Vagina (tissue), 2 donors: ENCODE data around the gene SNX9. TPM values are rescaled to one million over a fixed set of nuclear protein-coding genes. Genes with fewer than 3 reads are reported as not detected.

Experiments
- DNase-seq, 2 donors: peaks; one replicate each; pipeline ENCODE4 v3.0.0-alpha.2; 2017; ENCODE audit errors: extremely low spot score in 2 of 2
- H3K27ac ChIP-seq: fragments of 200-600 bp; sonication (generic); one replicate; pipeline ENCODE4 v1.5.1; 2019
- H3K27me3 ChIP-seq: fragments of 200-600 bp; sonication (generic); one replicate; pipeline ENCODE4 v1.5.1; 2019
- H3K36me3 ChIP-seq, 2 donors: fragments of 200-600 bp; sonication (generic); one replicate each; pipeline ENCODE4 v1.5.1; 2017 to 2019
- H3K4me1 ChIP-seq: fragments of 200-600 bp; sonication (generic); one replicate; pipeline ENCODE4 v1.5.1; 2019
- H3K4me3 ChIP-seq, 2 donors: fragments of 200-600 bp; sonication (generic); 1 replicate in 1 of 2; 2 replicates in 1 of 2; pipeline ENCODE4 v1.5.1; 2016 to 2019
- H3K9me3 ChIP-seq: fragments of 200-600 bp; sonication (generic); one replicate; pipeline ENCODE4 v1.5.1; 2019
- CTCF ChIP-seq, 3 experiments: fragments of 450-650 bp in 2 of 3; fragments of 200-600 bp in 1 of 3; sonication (generic) in 1 of 3; IDR thresholded peaks; one replicate each; pipeline ENCODE4 v1.5.1; 2017 to 2019; ENCODE audit warnings: antibody characterized with exemption in 3 of 3, mild to moderate bottlenecking in 2 of 3, moderate library complexity in 2 of 3
- POLR2A ChIP-seq, 2 donors: fragments of 450-650 bp; IDR thresholded peaks; one replicate each; pipeline ENCODE4 v1.6.1; 2017; ENCODE audit warnings: antibody characterized with exemption in 2 of 2, mild to moderate bottlenecking in 2 of 2, moderate library complexity in 2 of 2
- POLR2AphosphoS5 ChIP-seq, 2 donors: sonication (generic); formaldehyde crosslinking; IDR thresholded peaks; one replicate each; pipeline ENCODE4 v1.9.0; 2017; ENCODE audit warnings: antibody characterized with exemption in 2 of 2, mild to moderate bottlenecking in 2 of 2, low read depth in 1 of 2; ENCODE audit not compliant: insufficient read depth in 1 of 2
- intact Hi-C: fragments of 100-400 bp; cut with DNase I; formaldehyde crosslinking; loops from one replicate; pipeline ENCODE4 v1.15.1; 2023
- total RNA-seq: library from RNA; depleted of rRNA; stranded (reverse); fragments of >200 nt; gene quantifications from one replicate; pipeline ENCODE4 v1.2.3, GENCODE V29; 2016

SNX9 gene
- total RNA-seq, 1 donor from 2014 or later: 61.4 TPM

- H3K27me3 ChIP-seq: no peaks in the 10 kb centered on the region
- H3K27ac ChIP-seq: no peak overlapping the region
- intact Hi-C loops: no loop called here
- TF ChIP-seq POLR2AphosphoS5 (IDR thresholded peaks at IDR 0.05; ENCODE audit: insufficient read depth in 1 of 2, low read depth in 1 of 2): no peak
- TF ChIP-seq CTCF (IDR thresholded peaks at IDR 0.05): no peak
- no peak for TF ChIP-seq POLR2A (IDR thresholded peaks at IDR 0.05)
- no peaks in the 10 kb centered on the region for H3K4me1 ChIP-seq
- H3K36me3 ChIP-seq: peaks cover 0 to 15% of the 10 kb centered on the region in 2 donors
- DNase-seq: no peak
- H3K4me3 ChIP-seq: no peak overlapping the region
- no peaks in the 10 kb centered on the region for H3K9me3 ChIP-seq
Observed at GRCh38 chr6:157880534-157880933, 57.5 kb downstream of the SNX9 start.

- Histone ChIP-seq H3K27me3 (no peaks in the 10 kb centered on the region), H3K4me3 (no peak overlapping the region), H3K27ac (no peak overlapping the region), H3K9me3 (no peaks in the 10 kb centered on the region), H3K36me3 (peaks cover 0 to 7% of the 10 kb centered on the region in 2 donors), H3K4me1 (no peaks in the 10 kb centered on the region)
- DNase-seq: no peak
- no peak for TF ChIP-seq POLR2AphosphoS5 (IDR thresholded peaks at IDR 0.05; ENCODE audit: insufficient read depth in 1 of 2, low read depth in 1 of 2)
- TF ChIP-seq CTCF (IDR thresholded peaks at IDR 0.05): no peak
- TF ChIP-seq POLR2A (IDR thresholded peaks at IDR 0.05): no peak
- intact Hi-C loops: no loop called here
Observed at GRCh38 chr6:157881342-157881741, 58.3 kb downstream of the SNX9 start.

DNA sequence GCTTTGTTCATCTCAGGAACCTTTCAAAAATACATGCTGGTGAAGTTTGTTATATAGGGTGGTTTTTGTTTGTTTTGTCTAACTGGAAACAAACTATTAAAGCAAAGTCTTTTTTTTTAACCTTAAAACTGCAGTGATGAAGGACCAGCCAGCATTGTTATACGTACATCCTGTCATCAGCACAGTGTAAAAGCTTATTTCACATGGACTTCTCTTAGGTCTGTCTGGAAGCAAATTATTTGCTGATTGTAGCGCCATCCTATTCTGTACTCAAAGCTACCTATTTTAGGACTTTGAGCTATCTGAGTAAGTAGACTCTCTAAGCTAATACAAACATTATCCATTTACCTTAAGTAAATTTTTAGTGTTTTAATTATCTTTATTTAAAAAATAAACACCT is 61.7 kb downstream of the SNX9 start:
- Histone ChIP-seq H3K4me1 (no peaks in the 10 kb centered on the region), H3K36me3 (peaks cover 0 to 15% of the 10 kb centered on the region in 2 donors), H3K27ac (no peak overlapping the region), H3K9me3 (no peaks in the 10 kb centered on the region), H3K27me3 (no peaks in the 10 kb centered on the region), H3K4me3 (no peak overlapping the region)
- no peak for TF ChIP-seq POLR2A (IDR thresholded peaks at IDR 0.05)
- no peak for TF ChIP-seq POLR2AphosphoS5 (IDR thresholded peaks at IDR 0.05; ENCODE audit: insufficient read depth in 1 of 2, low read depth in 1 of 2)
- no peak for TF ChIP-seq CTCF (IDR thresholded peaks at IDR 0.05)
- intact Hi-C loops: loop anchor here (5.0 kb wide), 1 partner anchor 562 kb away; the partner anchor contains the start of gene TMEM242
- no peak for DNase-seq

DNA sequence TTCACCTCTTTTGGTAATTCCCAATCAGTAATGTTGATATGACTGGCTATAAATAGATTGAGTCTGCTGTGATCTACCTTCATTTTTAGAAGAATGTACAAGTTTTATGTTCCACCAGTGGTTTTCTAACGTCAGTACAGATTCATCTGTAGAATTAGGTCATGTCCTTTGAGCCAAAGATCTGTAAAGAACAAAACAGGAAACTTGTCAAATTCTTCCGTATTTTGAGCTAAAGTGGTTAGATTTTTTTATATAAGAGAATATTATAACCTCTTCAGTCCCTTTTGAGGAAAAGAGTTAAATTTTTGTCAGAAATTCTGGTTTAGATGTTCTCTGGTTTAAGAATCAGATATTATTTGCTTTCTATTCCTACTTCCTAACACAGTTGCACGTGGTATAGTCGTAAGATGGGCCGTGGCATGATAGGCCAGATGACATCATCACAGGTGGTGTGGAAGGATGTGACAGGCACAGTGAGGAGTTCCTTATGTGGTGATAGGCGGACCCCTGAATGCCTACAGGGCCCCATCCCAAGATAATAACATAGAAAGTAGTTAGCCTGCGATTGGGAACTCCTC is 62.3 kb downstream of the SNX9 start:
- TF ChIP-seq CTCF (IDR thresholded peaks at IDR 0.05) (no peak), POLR2AphosphoS5 (IDR thresholded peaks at IDR 0.05; ENCODE audit: insufficient read depth in 1 of 2, low read depth in 1 of 2) (no peak), POLR2A (IDR thresholded peaks at IDR 0.05) (no peak)
- H3K9me3 ChIP-seq: no peaks in the 10 kb centered on the region
- no peaks in the 10 kb centered on the region for H3K27me3 ChIP-seq
- H3K4me1 ChIP-seq: no peaks in the 10 kb centered on the region
- no peak overlapping the region for H3K27ac ChIP-seq
- intact Hi-C loops: loop anchor here (5.0 kb wide), 1 partner anchor 563 kb away; the partner anchor contains the start of gene TMEM242
- DNase-seq: no peak
- no peak overlapping the region for H3K4me3 ChIP-seq
- H3K36me3 ChIP-seq: peaks cover 0 to 15% of the 10 kb centered on the region in 2 donors

DNA sequence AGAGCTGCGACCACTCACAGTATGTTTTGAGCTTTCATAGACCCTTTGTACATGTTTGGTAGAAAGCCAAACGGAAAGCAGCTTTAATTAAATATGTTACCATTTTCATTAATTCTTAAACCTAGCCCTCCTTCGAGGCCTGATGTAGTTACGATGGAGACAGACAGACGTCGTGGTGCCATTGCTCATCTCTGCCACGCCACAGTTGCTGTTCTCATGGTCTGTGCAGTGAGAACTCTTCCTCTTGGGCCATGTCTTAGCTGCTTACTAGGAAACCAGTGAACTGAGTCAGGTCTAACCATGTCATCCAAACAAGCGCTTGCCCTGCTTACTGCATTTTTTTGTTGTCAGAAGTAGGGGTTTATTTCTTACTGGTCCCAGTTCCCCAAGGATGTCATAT is 62.8 kb downstream of the SNX9 start:
- Histone ChIP-seq H3K4me1 (no peaks in the 10 kb centered on the region), H3K36me3 (peaks cover 0 to 15% of the 10 kb centered on the region in 2 donors), H3K4me3 (no peak overlapping the region), H3K27ac (no peak overlapping the region), H3K9me3 (no peaks in the 10 kb centered on the region), H3K27me3 (no peaks in the 10 kb centered on the region)
- TF ChIP-seq CTCF (IDR thresholded peaks at IDR 0.05) (no peak), POLR2AphosphoS5 (IDR thresholded peaks at IDR 0.05; ENCODE audit: insufficient read depth in 1 of 2, low read depth in 1 of 2) (no peak), POLR2A (IDR thresholded peaks at IDR 0.05) (no peak)
- no peak for DNase-seq
- intact Hi-C loops: loop anchor here (5.0 kb wide), 1 partner anchor 564 kb away; the partner anchor contains the start of gene TMEM242
